ENCODE measurements around the gene FAM161A.

Gene FAM161A

DNA sequence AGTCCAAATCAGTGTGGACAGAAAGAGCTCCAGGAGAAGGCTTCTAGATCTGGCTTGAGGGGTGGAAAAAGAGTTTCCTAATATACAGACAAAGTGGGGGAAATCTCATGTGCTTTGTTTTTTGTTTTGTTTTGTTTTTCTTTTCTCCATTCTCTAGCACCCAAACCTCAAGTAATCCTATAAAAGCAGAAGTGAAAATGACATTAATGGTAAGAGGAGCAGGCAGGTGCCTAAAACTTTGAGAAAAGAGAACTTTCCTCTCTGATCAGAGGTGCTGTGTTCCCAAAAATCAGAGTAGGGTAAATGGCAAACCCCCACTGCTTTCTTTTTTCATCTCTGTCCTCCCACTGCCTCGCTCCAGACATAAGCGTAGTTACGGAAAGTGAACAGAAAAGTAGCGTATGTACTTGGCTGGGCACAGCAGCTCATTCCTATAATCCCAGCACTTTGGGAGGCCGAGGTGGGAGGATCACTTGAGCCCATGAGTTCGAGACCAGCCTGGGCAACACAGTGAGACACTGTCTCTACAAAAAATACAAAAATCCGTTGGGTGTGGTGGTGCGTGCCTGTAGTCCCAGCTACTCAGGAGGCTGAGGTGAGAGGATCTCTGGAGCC is 77.8 kb downstream of the FAM161A start:
- no peak for DNase-seq

Measured in COR-L47 (cell line).